SK-N-SH (cell line): ENCODE measurements around the gene TAF11. TPM values are rescaled to one million over a fixed set of nuclear protein-coding genes. Genes with fewer than 3 reads are reported as not detected.

Experiments used
- CTCF ChIA-PET: fragments of 300-600, 350-600 bp; formaldehyde crosslinking; extraction: SDS; loops from one replicate; lab custom pipeline; 2021; lab: Yijun Ruan, JAX
- POLR2A ChIA-PET: fragments of 350-600 bp; sonication (Branson Sonifier 250); formaldehyde crosslinking; extraction: SDS; loops from one replicate; lab custom pipeline; 2020; ENCODE audit warnings: antibody characterized with exemption, inconsistent platforms; lab: Yijun Ruan, JAX
- DNase-seq: peaks from one replicate; pipeline ENCODE4 v3.0.0; 2012
- H2AFZ ChIP-seq: fragments of 200-600 bp; sonication (generic); 2 replicates; pipeline ENCODE4 v1.8.1; 2016; ENCODE audit warnings: antibody characterized with exemption, mild to moderate bottlenecking, low read depth
- H3F3A ChIP-seq: fragments of 200-600 bp; sonication (generic); replicated peaks from 2 replicates; pipeline ENCODE3; 2016; ENCODE audit warnings: antibody characterized with exemption, mild to moderate bottlenecking; ENCODE audit not compliant: insufficient read depth
- H3K27ac ChIP-seq, 2 experiments: fragments of 200-500 bp in 1 of 2; fragments of 200-600 bp in 1 of 2; sonication (Bioruptor generic) in 1 of 2; sonication (generic), shearing (Covaris generic) in 1 of 2; 2 replicates each; pipeline versions ENCODE4 v1.5.1 to v1.6.1; 2014 to 2016; ENCODE audit warnings: low read depth in 2 of 2, inconsistent platforms in 1 of 2, low read length in 1 of 2, mild to moderate bottlenecking in 1 of 2, mixed read lengths in 1 of 2
- H3K27me3 ChIP-seq: fragments of 200-600 bp; sonication (generic), shearing (Covaris generic); 2 replicates; pipeline ENCODE4 v1.6.1; 2016; ENCODE audit warnings: mixed run types; ENCODE audit not compliant: insufficient read depth
- H3K36me3 ChIP-seq, 2 experiments: fragments of 200-500 bp in 1 of 2; fragments of 200-600 bp in 1 of 2; sonication (Bioruptor generic) in 1 of 2; sonication (generic) in 1 of 2; replicated peaks in 1 of 2; 2 replicates each; pipeline versions ENCODE3 to v1.5.1; 2014 to 2016; ENCODE audit warnings: low read length in 1 of 2, mild to moderate bottlenecking in 1 of 2; ENCODE audit not compliant: insufficient read depth in 2 of 2, control insufficient read depth in 1 of 2
- H3K4me1 ChIP-seq, 2 experiments: fragments of 200-500 bp in 1 of 2; fragments of 200-600 bp in 1 of 2; sonication (Bioruptor generic) in 1 of 2; sonication (generic), shearing (Covaris generic) in 1 of 2; 2 replicates each; pipeline versions ENCODE4 v1.5.1 to v1.6.1; 2014 to 2016; ENCODE audit warnings: low read depth in 1 of 2, low read length in 1 of 2, mixed run types in 1 of 2; ENCODE audit not compliant: insufficient read depth in 2 of 2, control insufficient read depth in 1 of 2
- H3K4me2 ChIP-seq: fragments of 200-600 bp; sonication (generic), shearing (Covaris generic); 2 replicates; pipeline ENCODE4 v1.6.1; 2017; ENCODE audit warnings: mixed run types
- H3K4me3 ChIP-seq, 2 experiments: fragments of 200-500 bp in 1 of 2; fragments of 200-600 bp in 1 of 2; sonication (Bioruptor generic) in 1 of 2; sonication (generic), shearing (Covaris generic) in 1 of 2; 2 replicates each; pipeline versions ENCODE4 v1.5.1 to v1.8.1; 2014 to 2016; ENCODE audit warnings: low read depth in 2 of 2, inconsistent platforms in 1 of 2, low read length in 1 of 2, mild to moderate bottlenecking in 1 of 2, mixed read lengths in 1 of 2, moderate library complexity in 1 of 2
- H3K79me2 ChIP-seq: fragments of 200-600 bp; sonication (generic); 2 replicates; pipeline ENCODE4 v1.8.1; 2017; ENCODE audit warnings: mild to moderate bottlenecking; ENCODE audit not compliant: insufficient read depth
- H3K9ac ChIP-seq: fragments of 200-600 bp; sonication (generic); 2 replicates; pipeline ENCODE4 v1.6.1; 2017; ENCODE audit warnings: mixed run types
- H3K9me2 ChIP-seq: fragments of 200-600 bp; sonication (generic); 2 replicates; pipeline ENCODE4 v1.6.1; 2017; ENCODE audit warnings: mixed run types
- H3K9me3 ChIP-seq: fragments of 200-600 bp; sonication (generic); 2 replicates; pipeline ENCODE4 v1.6.1; 2017; ENCODE audit warnings: mixed run types, mild to moderate bottlenecking, moderate library complexity
- H4K20me1 ChIP-seq: fragments of 200-600 bp; sonication (generic); 2 replicates; pipeline ENCODE4 v1.6.1; 2017; ENCODE audit warnings: mild to moderate bottlenecking, mixed run types; ENCODE audit not compliant: insufficient read depth
- CHD2 ChIP-seq: fragments of 150-350 bp; IDR thresholded peaks from 2 replicates; pipeline ENCODE4 v1.6.1; 2018; ENCODE audit warnings: low read length; ENCODE audit not compliant: partially characterized antibody
- EP300 ChIP-seq, 2 experiments: IDR thresholded peaks; 2 replicates each; pipeline versions ENCODE4 v1.4.0 to v1.6.1; 2012; ENCODE audit warnings: borderline replicate concordance in 1 of 2, low read depth in 1 of 2, low read length in 1 of 2
- FOSL2 ChIP-seq: IDR thresholded peaks from 2 replicates; pipeline ENCODE4 v1.4.0; 2012; ENCODE audit warnings: low read depth, mild to moderate bottlenecking, moderate library complexity, borderline replicate concordance
- FOXJ3 ChIP-seq: sonication (generic); formaldehyde crosslinking; IDR thresholded peaks from 2 replicates; pipeline ENCODE4 v1.5.1; 2020; ENCODE audit warnings: mild to moderate bottlenecking, missing genetic modification reagents
- FOXM1 ChIP-seq: IDR thresholded peaks from 2 replicates; pipeline ENCODE4 v1.4.0; 2012; ENCODE audit warnings: low read depth, mild to moderate bottlenecking
- GABPA ChIP-seq: IDR thresholded peaks from 2 replicates; pipeline ENCODE4 v1.4.0; 2012; ENCODE audit warnings: low read depth, mild to moderate bottlenecking
- GATA2 ChIP-seq: sonication (generic); formaldehyde crosslinking; IDR thresholded peaks from 2 replicates; pipeline ENCODE4 v1.5.0; 2020; ENCODE audit warnings: mild to moderate bottlenecking, missing genetic modification reagents
- JUND ChIP-seq: IDR thresholded peaks from 2 replicates; pipeline ENCODE4 v1.4.0; 2012
- MEF2A ChIP-seq: IDR thresholded peaks from 2 replicates; pipeline ENCODE4 v1.4.0; 2012; ENCODE audit warnings: low read depth, borderline replicate concordance
- NFIC ChIP-seq: IDR thresholded peaks from 2 replicates; pipeline ENCODE4 v1.4.0; 2012; ENCODE audit warnings: borderline replicate concordance
- POLR2AphosphoS5 ChIP-seq: IDR thresholded peaks from 2 replicates; pipeline ENCODE4 v1.6.1; 2012; ENCODE audit warnings: low read depth, low read length
- RAD21 ChIP-seq: IDR thresholded peaks from 2 replicates; pipeline ENCODE4 v1.6.1; 2012; ENCODE audit warnings: mild to moderate bottlenecking, low read length
- RCOR1 ChIP-seq: fragments of 150-350 bp; IDR thresholded peaks from 2 replicates; pipeline ENCODE4 v1.6.1; 2017; ENCODE audit warnings: antibody characterized with exemption, low read length
- RXRA ChIP-seq: IDR thresholded peaks from 2 replicates; pipeline ENCODE4 v1.4.0; 2012; ENCODE audit warnings: low read depth, mild to moderate bottlenecking, borderline replicate concordance
- SIN3A ChIP-seq: IDR thresholded peaks from 2 replicates; pipeline ENCODE4 v1.6.1; 2012; ENCODE audit warnings: low read depth, mild to moderate bottlenecking, low read length, moderate library complexity, borderline replicate concordance
- SMC3 ChIP-seq: IDR thresholded peaks from 2 replicates; pipeline ENCODE4 v1.6.1; 2012; ENCODE audit warnings: low read depth, low read length, improper control_type of control experiment
- TAF1 ChIP-seq: IDR thresholded peaks from 2 replicates; pipeline ENCODE4 v1.6.1; 2012; ENCODE audit warnings: low read depth, mild to moderate bottlenecking, low read length, moderate library complexity, borderline replicate concordance
- TEAD4 ChIP-seq: IDR thresholded peaks from 2 replicates; pipeline ENCODE4 v1.4.0; 2012; ENCODE audit warnings: mild to moderate bottlenecking, borderline replicate concordance; ENCODE audit not compliant: insufficient read depth
- WGBS: methylation state at CpG from one replicate; pipeline ENCODE4 v1.1.6; 2017; ENCODE audit warnings: low lambda C conversion rate; 5-methylcytosine and 5-hydroxymethylcytosine counted together
- polyA plus RNA-seq, 3 experiments: library from polyadenylated mRNA; depleted of rRNA; stranded (reverse); fragments of >200 nt; gene quantifications; 2 replicates each; pipeline ENCODE4 v1.2.3, GENCODE V29; 2012
- TF ChIP-seq, protein P1 (sequence below): IDR thresholded peaks from 2 replicates; pipeline ENCODE4 v1.4.0; 2012; ENCODE audit warnings: low read depth, borderline replicate concordance
- TF ChIP-seq, protein P2 (sequence below): IDR thresholded peaks from 2 replicates; pipeline ENCODE4 v1.4.0; 2012; ENCODE audit warnings: low read depth, borderline replicate concordance
- TF ChIP-seq, protein P3 (sequence below): IDR thresholded peaks from 2 replicates; pipeline ENCODE4 v1.6.1; 2012; ENCODE audit warnings: mild to moderate bottlenecking, low read depth, low read length, moderate library complexity

Gene TAF11
- polyA plus RNA-seq, 1 of the 3 experiments (the other 2 are of a cell fraction) = 21.8 TPM

DNA sequence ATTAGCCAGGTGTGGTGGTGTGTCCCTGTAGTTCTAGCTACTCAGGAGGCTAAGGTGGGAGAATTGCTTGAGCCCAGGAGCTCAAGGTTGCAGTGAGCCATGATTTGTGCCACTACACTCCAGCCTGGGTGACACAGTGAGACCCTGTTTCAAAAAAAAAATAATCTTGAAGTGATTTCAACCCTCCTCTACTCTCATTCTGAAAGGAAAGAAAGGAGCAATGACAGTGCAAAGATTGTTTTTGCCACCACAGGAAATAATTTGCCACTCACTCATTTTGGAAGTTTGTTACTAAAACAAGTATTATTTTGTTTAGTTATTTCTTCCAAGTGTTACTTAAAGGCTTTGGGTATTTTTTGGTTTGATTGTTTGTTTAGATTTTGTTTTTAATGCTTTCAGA is 50.3 kb downstream of the TAF11 start:
- no peaks in the 10 kb centered on the region for H3K79me2 ChIP-seq
- H4K20me1 ChIP-seq = no peaks in the 10 kb centered on the region
- no peak overlapping the region for H3K9ac ChIP-seq
- no peaks in the 10 kb centered on the region for H3K9me3 ChIP-seq
- H3K36me3 ChIP-seq = peaks cover 14 to 23% of the 10 kb centered on the region in 2 experiments
- POLR2A ChIA-PET = no interaction called here
- no peak overlapping the region for H2AFZ ChIP-seq
- CTCF ChIA-PET = no interaction called here
- H3K9me2 ChIP-seq = no peaks in the 10 kb centered on the region
- DNase-seq = no peak
- H3K4me1 ChIP-seq = peaks cover 0 to 8% of the 10 kb centered on the region in 2 experiments; a peak in 1 of 4 replicates
- TF ChIP-seq FOSL2 (no peak), EP300 (IDR thresholded peaks at IDR 0.05; ENCODE audit: borderline replicate concordance in 1 of 2, low read depth in 1 of 2, low read length in 1 of 2) (no peak), SMC3 (no peak), TAF1 (no peak), MEF2A (no peak)
- TF ChIP-seq, protein P1, sequence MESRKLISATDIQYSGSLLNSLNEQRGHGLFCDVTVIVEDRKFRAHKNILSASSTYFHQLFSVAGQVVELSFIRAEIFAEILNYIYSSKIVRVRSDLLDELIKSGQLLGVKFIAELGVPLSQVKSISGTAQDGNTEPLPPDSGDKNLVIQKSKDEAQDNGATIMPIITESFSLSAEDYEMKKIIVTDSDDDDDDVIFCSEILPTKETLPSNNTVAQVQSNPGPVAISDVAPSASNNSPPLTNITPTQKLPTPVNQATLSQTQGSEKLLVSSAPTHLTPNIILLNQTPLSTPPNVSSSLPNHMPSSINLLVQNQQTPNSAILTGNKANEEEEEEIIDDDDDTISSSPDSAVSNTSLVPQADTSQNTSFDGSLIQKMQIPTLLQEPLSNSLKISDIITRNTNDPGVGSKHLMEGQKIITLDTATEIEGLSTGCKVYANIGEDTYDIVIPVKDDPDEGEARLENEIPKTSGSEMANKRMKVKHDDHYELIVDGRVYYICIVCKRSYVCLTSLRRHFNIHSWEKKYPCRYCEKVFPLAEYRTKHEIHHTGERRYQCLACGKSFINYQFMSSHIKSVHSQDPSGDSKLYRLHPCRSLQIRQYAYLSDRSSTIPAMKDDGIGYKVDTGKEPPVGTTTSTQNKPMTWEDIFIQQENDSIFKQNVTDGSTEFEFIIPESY = no peak
- H3K4me3 ChIP-seq = no peak overlapping the region
- H3K4me2 ChIP-seq = no peak overlapping the region
- H3K27ac ChIP-seq = no peak overlapping the region
- H3F3A ChIP-seq = peaks cover 4% of the 10 kb centered on the region
- H3K27me3 ChIP-seq = no peaks in the 10 kb centered on the region

DNA sequence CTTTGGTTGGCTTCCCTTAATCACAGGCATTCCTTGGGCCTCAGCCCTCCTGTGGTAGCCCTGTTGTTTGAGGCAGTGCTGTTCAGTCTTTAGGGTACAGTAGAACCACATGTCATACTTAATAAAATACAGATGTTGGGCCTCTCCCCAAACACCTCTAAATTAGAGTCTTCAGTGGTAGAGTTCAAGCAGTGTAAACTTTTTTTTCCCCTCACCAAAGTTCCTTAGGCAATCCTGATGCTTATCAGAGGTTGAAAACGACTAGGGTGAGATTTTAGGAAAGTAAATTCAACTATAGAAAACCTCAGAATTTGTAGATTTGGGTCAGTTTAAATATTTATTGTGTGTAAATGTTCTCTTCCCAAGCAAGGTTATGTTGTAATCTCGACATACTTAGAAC is 51.4 kb downstream of the TAF11 start:
- Histone ChIP-seq H3K9me3 (no peaks in the 10 kb centered on the region), H3K4me2 (no peak overlapping the region), H3K4me1 (peaks cover 0 to 8% of the 10 kb centered on the region in 2 experiments; a peak in 1 of 4 replicates), H3F3A (peaks cover 4% of the 10 kb centered on the region), H3K27ac (no peak overlapping the region), H3K4me3 (no peak overlapping the region), H3K9me2 (no peaks in the 10 kb centered on the region), H3K79me2 (no peaks in the 10 kb centered on the region), H3K36me3 (peaks cover 14 to 23% of the 10 kb centered on the region in 2 experiments), H2AFZ (no peak overlapping the region), H3K27me3 (no peaks in the 10 kb centered on the region), H3K9ac (no peak overlapping the region), H4K20me1 (no peaks in the 10 kb centered on the region)
- WGBS = 81% methylated on average over 2 of the region's 2 CpGs
- ChIA-PET CTCF (no interaction called here), POLR2A (no interaction called here)
- DNase-seq = no peak
- TF ChIP-seq GATA2 (no peak), SIN3A (no peak), SMC3 (no peak), CHD2 (no peak), FOXJ3 (no peak), RAD21 (no peak), NFIC (no peak), EP300 (IDR thresholded peaks at IDR 0.05; ENCODE audit: borderline replicate concordance in 1 of 2, low read depth in 1 of 2, low read length in 1 of 2) (no peak), GABPA (no peak), RCOR1 (no peak), TEAD4 (no peak), MEF2A (no peak), POLR2AphosphoS5 (no peak), JUND (no peak), RXRA (no peak), FOXM1 (no peak)
- TF ChIP-seq, protein P2, sequence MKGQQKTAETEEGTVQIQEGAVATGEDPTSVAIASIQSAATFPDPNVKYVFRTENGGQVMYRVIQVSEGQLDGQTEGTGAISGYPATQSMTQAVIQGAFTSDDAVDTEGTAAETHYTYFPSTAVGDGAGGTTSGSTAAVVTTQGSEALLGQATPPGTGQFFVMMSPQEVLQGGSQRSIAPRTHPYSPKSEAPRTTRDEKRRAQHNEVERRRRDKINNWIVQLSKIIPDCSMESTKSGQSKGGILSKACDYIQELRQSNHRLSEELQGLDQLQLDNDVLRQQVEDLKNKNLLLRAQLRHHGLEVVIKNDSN = no peak
- TF ChIP-seq, protein P3, sequence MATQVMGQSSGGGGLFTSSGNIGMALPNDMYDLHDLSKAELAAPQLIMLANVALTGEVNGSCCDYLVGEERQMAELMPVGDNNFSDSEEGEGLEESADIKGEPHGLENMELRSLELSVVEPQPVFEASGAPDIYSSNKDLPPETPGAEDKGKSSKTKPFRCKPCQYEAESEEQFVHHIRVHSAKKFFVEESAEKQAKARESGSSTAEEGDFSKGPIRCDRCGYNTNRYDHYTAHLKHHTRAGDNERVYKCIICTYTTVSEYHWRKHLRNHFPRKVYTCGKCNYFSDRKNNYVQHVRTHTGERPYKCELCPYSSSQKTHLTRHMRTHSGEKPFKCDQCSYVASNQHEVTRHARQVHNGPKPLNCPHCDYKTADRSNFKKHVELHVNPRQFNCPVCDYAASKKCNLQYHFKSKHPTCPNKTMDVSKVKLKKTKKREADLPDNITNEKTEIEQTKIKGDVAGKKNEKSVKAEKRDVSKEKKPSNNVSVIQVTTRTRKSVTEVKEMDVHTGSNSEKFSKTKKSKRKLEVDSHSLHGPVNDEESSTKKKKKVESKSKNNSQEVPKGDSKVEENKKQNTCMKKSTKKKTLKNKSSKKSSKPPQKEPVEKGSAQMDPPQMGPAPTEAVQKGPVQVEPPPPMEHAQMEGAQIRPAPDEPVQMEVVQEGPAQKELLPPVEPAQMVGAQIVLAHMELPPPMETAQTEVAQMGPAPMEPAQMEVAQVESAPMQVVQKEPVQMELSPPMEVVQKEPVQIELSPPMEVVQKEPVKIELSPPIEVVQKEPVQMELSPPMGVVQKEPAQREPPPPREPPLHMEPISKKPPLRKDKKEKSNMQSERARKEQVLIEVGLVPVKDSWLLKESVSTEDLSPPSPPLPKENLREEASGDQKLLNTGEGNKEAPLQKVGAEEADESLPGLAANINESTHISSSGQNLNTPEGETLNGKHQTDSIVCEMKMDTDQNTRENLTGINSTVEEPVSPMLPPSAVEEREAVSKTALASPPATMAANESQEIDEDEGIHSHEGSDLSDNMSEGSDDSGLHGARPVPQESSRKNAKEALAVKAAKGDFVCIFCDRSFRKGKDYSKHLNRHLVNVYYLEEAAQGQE = no peak
